SK-N-DZ (cell line): ENCODE data around the gene ATP8B3.

Experiments used
- DNase-seq: peaks from one replicate; pipeline ENCODE4 v3.0.0-alpha.2; 2015; ENCODE audit warnings: low spot score

Gene ATP8B3

DNA sequence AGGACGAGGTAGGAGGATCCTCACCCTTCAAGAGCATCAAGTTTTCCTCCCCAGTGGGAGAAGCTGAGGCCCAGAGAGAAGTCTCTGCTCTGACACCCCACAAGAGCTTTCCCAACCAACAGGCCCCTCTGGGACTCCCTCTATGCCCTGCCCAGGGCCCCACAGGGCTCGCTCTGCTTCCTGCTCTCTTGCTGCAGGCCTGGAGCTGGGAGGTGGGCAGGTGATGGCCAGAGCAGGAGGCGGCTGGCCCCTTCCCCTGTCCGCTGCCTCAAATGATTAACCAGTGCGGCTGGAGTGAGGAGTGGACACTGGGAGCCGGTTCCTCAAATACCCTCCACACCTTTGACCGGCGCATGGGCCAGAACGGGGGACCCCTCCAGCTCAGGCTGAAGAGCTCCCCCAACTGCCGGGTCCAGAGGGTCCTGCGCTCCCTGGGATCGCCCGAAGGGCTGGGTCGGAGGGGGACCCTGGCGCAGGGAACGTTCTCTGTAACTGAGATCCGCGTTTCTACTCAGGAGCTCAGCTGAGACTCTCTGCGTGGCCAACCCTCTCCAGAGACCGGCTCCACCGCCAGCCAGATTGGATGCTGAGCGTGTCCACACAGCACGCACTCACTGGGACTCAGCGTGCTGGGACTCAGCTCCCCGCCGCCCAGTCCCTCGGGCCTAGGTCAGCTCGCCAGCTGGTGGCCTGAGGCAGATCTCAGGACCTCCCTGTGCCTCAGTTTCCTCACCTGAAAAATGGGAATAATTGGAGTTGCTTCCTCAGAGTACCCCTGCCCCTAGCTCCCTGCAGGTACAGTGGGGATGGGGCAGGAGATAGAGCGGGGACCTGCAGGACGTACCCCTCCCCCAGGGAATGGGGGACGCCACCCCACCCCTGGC, 65.4 kb downstream of the ATP8B3 start:
- DNase-seq: no peak

DNA sequence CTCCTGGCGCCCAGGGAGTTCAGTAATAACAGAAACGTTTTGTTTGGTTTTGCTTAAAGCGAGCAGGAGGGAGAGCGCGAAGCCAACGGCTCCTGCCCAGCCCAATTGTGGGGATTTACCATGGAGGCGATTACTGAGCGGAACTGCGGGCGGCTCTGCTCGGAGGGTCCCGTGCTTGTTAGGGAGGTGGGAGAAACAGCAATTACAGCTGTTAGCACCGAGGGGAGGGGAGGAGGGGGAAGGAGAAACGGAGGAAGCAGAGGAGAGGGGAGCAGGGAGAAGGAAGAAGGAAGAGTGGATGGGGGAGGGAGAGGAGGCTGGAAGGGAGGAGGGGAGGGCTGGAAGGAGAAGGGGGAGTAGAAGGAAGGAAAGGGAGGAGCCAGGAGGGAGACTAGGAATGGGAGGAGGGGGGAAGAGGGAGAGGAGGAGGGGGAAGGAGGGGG, 66.5 kb downstream of the ATP8B3 start:
- DNase-seq: no peak

DNA sequence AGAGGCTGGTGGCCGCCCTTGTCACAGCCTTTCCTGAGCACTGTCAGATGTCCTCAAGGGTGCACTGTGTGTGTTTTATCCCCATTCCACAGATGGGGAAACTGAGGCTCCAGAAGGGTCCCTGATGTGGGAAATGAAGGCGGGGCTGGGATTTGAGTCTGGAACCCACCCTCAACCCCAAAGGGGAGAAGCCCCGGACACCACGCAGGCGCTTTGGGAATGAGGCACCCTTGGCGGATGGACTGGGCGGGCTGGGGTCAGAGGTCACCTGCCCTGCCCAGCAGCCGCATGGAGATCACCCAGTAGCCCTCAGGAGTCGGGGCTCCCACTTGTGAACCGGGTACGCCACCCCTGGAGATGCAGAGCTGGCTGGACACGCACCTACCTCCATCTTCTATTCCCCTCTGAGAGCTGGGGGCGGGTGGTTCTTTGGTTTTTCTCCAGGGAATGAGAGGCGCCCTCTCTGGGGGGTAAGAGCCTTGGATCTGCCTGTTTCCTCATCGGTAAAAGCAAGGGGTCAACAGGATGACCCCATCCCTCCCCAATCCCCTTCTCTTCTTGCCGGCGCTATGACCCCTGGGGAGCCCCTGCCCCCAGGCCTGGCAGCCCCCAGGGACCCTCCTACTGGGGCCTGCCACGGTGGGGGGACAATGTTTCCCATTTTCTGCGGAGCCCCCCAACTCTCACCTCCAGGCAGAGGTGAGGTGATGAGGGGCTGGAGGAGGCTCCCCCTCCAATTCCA, 67.1 kb downstream of the ATP8B3 start:
- DNase-seq: no peak

DNA sequence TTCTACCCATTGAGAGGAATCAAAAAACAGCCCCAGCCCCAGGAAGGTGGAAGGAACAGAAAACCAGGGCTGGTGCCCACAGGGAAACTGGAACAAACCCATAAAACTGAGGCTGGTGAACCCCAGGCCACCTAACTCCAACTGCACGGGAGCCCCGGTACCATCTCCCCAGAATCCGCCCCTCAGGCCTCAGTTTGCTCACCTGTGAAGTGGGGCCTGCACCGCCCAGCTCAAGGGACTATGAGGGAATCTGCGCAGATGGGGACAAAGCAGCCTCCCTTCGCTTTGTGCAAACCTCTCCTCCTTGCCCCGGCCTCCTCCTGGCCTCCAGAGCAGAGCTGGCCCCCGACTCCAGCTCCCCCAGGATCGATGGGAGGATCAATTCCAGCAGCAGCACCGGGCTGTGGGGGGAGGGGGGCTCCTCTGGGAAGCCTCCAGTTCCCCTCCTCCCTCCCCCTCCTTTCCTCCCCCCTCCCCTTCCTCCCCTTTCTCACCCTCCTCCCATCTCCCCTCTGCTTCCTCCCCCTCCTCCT, 67.9 kb downstream of the ATP8B3 start:
- DNase-seq: no peak

DNA sequence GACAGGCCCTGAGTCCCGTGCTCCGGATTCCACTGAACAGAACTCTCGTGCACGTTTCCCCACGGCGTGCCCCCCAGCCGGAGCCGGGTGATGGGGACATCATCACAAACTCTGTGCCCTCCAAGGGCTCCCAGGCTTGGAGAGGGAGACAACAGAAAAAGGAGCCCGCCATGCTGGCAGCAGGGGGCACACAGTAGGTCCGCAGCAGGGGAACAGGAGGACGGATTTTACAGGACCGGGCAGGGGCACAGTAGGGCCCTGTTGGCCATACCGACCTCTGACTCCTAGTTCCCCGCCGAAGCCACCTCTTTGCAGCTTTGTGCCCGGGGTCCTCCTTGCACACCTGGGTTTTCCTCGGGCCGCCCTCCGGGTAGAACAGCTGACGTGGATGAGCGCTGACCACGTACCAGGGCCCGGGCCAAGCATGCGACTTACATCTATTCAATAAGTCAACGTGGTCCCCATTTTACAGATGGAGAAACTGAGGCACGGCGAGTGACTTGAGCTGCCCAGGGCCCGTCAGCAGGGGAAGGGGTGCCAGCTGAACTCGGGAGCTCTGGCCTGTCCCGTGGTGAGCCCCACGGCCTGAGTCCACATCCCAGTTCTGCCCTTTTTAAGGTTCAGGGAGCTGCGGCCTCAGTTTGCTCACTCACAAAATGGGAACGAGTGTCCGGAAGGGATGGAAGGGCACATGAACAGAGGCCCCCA, 68.9 kb downstream of the ATP8B3 start:
- DNase-seq: no peak

DNA sequence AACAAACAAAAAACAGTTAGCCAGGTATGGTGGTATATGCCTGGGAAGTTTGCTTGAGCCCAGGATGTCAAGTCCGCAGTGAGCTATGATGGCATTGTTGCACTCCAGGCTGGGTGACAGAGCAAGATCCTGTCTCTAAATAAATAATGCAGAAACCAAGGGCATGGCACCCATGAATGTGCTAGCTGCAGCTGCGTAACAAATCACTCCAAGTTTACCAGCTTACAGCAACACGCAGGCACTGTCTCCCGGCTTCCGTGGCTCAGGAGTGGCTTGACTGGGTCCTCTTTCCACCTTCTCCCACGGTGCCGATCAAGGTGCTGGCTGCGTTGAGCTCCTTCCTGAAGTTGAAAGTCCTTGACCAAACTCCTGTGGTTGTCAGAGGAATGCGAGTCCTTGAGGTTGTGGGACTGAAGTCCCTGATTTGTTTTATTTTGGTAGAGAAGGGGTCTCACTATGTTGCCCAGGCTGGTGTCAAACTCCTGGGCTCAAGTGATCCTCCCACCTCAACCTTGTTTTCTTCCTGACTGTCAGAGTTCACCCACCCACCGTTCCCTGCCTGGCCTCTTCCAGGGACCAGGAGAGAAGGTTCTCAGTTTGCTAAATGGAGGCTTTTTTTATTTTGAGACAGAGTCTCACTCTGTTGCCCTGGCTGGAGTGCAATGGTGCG, 72.0 kb downstream of the ATP8B3 start:
- no peak for DNase-seq

DNA sequence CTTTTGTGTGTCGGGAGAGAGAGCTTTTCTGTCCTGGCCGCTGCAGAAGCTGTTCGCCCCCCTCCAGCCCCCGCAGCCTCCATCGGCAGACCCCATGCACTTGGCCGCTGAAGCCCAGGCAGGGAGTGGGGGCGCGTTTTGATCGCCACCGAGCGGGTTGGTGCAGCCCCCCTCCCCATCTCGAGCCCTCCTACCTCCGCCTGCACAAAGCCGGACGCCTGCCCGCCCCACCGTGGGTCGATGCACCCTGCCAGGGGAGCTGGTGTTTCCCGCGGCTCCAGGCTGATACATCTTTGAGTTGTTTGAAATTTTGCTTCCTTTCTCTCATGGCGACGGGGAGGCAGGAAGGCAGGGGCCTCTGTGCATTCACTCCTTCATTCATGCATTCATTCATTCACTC, 75.1 kb downstream of the ATP8B3 start:
- DNase-seq: no peak

DNA sequence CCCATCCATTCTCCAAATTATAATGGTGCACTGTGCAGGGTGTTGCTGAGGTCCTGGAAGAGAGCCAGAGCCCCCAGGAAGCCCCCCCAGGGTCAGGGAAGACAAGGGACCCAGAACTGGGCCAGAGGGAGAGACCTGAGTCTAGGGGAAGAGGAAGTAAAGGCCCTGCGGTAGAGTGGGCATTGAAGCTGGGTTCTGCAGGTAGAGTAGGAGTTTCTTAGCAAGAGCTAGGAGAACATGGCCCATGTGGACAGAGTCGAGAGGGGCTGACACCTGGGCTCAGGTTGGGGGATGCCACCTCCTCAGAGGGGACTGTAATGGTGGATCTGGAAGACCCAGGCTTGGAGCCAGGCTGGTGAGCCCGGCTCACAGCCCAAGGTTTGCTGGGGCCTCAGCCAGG, 75.8 kb downstream of the ATP8B3 start:
- DNase-seq: no peak

DNA sequence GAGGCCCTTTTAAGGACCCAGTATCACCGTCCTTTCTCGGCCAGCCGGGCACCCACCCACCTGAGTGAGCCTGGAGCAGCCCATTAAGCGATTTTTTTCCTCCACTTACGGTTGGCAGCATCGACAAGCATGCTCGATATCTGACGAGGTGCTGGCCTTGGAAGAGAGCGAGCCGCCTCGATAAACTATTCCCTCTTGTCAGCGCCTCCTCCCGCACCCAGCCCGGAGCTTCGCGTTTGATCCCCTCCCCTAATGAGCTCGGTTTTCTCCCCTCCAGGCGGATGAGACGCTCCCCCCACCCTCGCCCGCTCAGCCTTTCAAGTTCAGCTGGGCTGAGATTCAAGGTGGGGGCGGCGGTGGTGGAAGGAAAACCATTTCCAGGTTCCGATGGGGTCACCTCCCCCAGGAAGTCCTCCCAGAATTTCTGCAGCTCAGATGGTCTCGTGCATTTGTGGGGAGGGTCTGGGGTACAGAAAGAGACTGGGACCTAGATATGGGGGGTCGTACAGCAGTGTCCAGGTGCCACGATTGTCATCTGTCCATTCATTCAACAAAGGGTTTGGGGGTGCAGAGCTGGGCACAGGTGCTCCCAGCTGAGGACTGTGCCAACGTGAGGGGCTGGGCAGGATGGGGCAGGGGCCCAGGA, 77.6 kb downstream of the ATP8B3 start:
- DNase-seq: no peak
